Cardiac septum (tissue), 1 donor: Measurements from ENCODE around the gene FUOM. TPM values are rescaled to one million over a fixed set of nuclear protein-coding genes. Genes with fewer than 3 reads are reported as not detected.
A peak's percentile ranks its signal among the peaks of the same experiment; 100 is the strongest.

Experiments
- DNase-seq: peaks from one replicate; pipeline ENCODE4 v3.0.0-alpha.2; 2020; ENCODE audit warnings: low spot score
- intact Hi-C: fragments of 100-400 bp; cut with DNase I; formaldehyde crosslinking; loops from one replicate; pipeline ENCODE4 v1.14.0; 2022
- total RNA-seq: library from RNA; stranded (reverse); fragmentation: NEBNext Ultra II Directional; extraction: Animal tissue kit (Norgen Biotek cat#: 25700); gene quantifications from one replicate; pipeline ENCODE4 v1.2.1, GENCODE V29; 2021
- donor health status: DM: no; HTN: no; CAD: no.

Gene FUOM
- total RNA-seq, 1 donor from 2014 or later = 6.1 TPM

DNA sequence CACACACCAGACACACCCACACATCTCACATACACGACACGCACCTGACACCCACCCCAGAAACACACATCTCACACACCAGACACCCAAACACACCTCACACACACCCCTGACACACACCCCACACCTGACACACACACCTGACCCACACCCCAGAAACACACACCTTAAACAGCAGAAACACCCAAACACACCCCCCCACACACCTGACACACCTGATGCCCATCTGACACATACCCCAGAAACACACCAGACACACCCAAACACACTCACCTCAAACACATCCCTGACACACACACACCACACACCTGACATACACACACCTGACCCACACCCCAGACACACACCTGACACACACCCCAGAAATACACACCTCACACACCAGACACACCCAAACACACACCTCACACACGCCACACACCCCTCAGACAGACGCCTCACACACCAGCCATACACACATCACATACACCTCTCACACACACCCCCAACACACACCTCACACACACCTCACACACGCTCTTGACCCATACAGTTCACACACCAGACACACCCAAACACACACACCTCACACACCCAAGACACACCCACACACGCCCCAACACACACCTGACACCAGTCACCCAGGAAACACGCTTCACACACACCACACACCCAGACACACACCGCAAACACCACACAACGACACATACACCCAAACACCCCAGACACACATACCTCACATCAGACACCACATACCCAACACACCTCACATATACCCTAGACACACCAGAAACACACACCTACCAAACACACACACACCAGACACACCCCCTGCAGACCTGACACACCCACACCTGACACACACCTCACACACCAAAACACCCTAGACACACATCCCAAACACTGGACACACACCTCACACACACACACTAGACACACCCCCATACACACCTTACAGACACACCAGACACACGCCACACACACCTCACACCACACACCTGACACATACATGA is 19.4 kb downstream of the FUOM start:
- no peak for DNase-seq
- intact Hi-C loops = no loop called here

DNA sequence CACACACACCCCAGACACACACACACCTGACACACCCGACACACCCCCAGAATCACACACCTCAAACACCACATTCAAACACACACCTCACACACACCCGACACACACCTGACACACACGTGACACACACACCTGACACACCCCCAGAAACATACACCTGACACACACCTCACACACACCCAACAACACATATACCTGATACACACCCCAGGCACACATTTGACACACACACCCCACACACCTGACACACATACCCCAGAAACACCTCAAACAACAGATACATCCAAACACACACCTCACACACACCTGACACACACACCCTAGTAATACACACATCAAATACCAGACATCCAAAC is 20.5 kb downstream of the FUOM start:
- intact Hi-C loops = no loop called here
- DNase-seq = no peak

DNA sequence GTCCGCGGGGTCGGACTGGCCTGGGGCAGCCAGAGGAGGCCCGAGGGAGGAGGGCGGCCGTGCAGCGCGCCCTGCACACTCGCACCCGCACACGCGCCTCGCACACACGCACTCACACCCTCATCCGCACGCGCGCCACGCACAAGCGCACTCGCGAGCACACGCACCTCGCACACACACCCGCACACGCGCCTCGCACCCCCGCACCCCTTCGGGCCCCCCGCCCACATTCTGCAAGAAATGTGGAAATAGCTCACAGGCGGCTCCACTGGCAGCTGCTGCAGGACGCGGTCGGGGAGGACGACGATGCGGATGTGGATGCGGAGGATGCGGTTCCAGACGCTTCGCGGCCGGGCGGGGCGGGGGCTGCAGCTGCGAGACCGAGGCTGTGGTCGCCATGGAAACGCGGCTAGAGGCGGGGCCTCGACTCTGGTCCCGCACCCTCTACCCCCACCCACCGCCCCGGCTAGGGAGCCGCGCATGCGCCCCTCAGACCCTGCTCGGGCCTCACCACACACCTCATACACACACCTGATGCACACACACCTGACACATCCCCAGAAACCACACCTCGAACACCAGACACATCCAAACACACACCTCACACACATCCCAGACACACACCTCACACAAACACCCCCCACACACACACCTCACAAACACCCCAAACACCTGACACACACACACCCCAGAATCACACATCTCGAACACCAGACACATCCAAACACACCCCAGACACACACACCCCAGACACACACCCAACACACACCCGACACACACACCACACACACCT is 21.0 kb downstream of the FUOM start, which contains the start of gene CALY:
CALY (minus strand) TSS at position 320 of the 793 bp plus-strand sequence. CDS start 7,907 bp downstream, outside the sequence.
- DNase-seq = no peak
- intact Hi-C loops = no loop called here

DNA sequence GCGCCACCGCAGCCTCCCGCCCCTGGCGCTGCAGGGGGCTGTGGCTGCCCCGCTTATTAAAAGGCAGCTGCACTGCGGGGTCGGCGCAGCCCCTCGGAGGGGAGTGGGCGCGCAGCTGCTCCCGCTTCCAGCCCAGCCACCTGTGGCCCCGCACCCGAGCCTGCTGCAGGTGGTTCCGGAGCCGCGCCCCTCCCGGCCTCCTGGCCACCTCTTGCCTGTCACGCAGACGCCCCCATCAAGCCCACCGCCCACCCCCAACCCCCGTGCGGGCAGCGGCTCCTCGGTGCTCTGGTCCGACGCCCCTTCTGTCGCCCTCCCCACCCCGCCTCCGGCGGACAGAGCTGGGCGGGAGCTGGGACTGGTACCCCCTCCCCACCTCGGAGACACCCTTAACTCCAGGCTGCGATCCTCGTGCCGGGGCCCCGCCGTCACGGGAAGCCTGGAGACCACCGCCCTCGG is 21.7 kb downstream of the FUOM start:
- intact Hi-C loops = no loop called here
- no peak for DNase-seq

DNA sequence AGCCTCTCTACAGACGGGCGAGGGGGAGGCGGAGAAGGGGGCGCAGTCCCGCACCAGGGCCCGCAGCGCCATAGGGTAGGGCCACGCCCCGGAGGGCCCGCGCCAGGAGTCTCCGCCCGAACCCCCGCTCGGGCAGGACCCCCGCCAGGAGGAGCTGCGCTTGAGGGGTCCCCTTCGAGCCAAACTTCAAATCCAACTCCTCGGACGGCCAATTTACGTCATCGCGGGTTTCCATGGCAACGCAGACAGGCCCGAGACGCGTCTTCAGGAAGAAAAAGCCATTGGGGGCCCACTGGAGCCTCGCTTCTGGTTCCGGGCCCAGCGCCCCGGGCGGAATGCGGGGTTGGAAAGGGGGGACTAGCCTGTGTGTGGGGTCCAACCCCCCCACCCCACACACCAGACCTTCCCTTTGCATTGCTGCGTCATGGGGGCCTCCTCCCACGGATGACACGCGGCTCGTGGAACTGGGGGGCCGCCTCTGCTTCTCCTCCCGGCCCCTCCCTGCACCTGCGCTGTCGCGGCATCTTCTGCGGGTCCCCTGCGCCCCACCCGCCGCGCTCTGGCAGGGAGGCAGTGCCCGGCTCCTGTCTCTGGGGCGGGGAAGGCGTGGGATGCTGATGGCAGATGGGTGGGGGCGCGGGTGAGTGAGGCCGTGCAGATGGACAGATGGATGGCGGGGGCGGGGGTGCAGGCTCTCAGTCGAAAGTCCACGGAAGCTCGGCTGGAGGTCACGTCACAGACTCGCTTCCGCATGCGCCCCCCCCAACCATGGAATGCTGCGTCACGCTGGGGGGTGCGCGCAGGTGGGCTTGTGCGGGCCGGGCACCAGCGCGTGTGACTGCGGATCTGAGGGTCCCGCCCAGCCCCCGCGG is 22.3 kb downstream of the FUOM start:
- intact Hi-C loops = no loop called here

DNA sequence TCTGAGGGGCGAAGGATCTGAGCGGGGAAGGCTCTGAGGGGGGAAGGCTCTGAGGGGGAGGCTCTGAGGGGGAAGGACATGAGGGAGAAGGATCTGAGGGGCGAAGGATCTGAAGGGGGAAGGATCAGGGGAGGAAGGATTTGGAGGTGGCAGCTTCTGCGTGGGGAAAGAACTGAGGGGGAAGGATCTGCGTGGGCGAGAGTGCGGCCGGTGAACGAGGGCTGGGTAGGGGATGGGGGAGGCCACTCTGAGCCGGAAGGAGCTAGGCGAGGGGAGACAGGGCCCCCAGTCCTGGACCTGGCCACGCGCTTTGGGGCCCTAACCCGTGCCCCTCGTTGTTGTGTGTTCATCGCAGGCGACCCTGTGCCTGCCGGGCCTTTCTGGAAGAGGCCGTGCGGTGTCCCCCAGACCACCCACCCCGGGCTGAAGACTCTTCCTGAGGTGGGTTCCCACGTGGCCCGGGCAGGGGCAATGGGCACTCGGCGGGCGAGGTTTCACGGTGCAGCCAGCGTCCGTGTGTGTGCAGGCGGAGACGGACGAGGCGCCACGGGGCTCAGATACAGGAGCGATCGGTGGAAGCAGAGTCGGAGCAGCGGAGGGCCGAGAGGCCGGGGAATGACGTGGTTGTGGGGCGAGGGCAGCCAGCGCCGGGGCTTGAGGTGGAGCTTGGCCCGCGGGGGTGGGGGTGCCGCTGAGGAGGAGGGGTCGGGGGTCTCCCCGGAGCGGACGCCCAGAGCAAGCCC is 23.1 kb downstream of the FUOM start:
- intact Hi-C loops = no loop called here
- no peak for DNase-seq

More for the DNA sequence above, 22.3 kb downstream of the FUOM start:
- no peak for DNase-seq

DNA sequence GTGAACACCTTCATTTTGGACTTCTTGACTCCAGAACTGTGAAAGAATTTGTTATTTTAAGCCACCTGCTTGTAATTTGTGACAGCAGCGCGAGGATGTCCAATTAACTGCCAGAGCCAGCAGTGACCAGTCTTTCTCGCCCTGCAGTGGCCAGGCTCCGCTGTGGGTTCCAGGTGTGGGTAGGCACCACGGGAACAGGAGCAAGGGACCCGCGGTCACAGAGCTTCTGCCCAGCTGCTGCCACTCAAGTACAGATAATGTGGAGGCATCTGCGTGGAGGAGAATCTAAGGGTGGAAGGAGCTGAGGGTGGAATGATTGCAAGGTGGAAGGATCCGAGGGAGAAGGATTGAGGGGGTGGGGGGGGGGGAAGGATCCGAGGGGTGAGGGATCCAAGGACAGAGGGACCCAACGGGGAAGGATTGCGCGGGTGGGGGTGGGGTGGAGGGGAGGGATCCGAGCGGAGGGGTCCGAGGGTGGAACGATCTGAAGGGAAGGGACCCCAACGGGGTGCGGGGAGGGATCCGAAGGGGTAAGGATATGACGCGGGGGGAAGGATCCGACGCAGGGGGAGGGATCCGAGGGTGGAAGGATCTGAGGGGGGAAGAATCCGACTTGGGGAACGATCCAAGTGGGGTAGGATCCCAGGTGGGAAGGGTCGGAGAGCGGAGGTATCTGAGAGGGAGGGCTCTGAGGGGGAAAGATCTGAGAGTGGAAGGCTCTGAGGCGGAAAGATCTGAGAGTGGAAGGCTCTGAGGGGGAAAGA is 24.7 kb downstream of the FUOM start:
- intact Hi-C loops = no loop called here
- DNase-seq = no peak

DNA sequence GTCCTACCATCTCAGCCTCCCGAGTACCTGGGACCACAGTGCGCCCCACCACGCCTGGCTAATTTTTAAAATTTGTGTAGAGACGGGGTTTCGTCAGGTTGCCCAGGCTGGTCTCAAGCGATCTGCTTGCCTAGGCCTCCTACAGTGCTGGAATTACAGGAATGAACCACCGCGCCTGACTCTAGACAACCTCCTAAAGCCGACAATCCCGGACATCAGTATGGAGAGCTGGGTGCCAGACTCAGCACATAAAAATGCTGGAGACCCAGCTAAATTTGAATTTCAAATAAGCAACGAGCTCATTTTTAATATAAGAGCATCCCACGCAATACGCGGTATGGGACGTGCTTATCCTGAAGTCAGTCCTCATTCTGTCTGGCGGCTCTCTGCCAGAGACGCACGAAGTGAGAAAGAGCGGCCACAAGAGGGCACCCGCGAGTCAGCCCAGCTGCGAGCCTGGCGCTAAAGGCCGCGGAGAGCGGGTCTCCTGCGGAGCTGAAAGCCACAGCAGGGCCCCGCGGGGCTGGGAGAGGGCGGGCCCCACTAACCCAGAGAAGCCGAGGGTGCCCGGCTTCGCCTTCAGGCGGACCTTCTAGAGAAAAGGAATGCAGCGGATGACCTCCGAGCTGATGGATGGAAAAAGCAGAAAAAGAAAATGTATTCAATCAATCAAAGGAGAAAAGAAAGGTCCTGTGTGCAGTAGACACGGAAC is 28.2 kb downstream of the FUOM start:
- peak; percentile 90 for DNase-seq
- intact Hi-C loops = no loop called here

DNA sequence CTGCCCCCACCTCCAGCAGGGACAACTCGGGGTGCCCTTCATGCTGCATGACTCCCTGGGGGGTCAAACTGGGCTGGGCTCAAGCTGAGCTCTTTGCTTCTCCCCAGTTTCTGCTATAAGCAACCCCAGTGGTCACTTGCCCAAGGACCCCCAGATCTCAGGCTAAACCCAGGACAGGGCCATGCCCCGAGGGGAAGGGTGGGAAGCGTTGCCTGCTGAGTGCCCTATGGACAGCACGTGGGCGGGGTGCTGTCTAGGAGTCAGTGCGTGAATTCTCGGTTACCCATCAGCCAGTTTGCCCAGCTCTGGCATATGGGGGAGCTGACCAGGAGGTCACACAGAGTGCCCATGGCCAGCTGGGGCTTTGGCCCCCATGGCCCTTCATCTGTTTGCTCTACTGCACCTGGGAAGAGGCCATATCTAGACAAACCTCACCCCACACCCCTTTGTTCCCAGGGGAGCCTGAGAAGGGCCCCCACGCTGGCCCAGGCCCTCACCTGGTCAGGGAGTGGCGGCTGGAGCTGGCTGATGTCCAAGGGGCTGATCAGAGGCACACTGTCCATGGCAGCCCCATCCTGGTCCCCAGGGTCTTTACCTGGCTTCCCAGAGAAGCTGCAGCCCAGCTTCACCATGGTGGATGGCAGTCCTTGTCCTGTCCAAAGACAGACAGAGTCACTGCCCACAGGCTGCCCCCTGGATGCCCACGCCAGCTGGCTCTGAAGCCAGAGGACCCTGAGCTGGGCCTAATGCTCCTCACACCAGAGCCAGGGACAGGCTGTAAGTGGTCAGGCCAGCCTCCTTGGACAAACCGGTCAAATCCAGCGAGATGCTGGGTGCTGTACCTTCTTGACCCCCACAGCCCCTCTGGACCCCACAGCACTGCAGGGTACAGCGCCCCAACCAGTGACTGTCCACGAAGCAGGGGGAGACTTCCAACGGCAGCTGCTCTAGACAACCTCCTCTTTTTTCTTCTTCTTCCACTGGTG is 29.2 kb downstream of the FUOM start:
- no peak for DNase-seq
- intact Hi-C loops = no loop called here

DNA sequence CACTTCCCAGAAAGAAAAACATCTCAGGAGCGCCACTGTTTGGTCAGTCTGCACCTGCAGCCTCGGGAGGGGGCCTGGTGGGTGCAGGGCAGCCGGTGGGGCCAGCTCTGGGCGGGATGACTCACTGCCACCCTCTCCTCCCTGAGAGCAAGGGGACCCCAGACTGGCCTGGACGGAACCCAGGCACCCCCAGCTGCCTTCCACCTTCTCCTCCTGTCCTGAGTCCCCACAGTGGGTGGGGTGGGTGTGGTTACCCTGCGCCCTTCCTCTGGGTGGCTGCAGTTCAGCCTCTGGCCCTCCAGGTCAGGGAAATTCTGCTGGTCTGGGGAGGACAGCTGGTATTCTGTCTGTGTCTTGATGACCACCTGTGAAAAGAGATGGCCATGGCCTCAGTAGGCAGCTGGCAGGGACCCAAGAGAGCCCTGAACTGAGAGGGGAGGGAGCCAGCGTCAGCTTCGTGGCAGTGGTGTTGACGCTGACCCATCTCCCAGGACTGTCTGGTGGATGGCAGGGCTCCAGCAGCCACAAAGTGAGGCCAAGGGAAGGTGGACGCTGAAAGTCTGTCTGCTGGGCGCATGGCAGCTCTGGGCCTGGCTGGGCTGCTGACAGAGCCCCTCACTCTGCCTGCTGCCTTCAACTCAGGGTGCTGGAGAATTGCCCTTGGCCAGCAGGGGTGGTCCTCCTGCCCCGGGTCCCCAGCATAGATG is 30.0 kb downstream of the FUOM start:
- intact Hi-C loops = no loop called here
- no peak for DNase-seq

DNA sequence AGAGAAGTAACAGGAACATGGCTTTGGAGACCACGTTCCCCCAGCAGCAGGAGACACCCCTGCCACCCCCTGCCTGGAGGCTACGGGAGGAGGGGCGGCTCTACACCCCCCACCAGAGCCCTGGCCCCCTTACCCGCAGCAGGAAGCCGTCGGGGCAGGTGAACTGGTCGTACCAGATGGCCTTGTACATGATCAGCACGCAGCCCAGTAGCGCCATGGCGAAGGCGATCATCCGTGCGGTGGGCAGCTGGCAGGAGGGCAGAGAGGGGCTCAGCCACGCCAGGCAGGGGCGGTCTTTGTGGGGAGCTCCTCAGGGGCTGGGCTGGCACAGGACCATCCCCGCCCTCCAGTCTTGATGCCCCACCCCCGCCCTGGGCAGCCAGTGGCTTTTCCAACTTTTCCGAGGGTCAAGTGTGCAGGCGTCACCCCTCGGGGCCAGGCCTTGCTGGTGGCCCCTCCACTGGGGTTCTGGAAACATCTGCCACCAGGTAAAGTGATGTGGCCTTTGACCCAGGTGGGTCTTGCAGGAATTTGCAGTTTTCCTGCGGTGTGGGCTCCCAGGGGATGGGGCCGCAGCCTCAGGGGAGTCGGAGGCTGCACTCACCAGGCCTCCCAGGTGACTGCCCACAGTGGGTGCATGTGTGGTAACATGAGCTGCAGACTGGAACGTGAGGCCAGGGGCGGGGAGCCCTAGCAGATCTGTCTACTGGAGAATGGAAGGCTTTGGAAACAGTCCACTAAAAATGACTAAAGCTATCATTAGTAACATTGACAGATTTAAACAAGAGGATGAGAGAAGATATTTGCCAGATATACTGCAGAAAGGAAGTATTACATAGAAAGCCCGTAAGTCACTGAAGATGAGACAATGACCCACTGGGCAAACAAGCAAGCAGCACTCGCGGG is 30.8 kb downstream of the FUOM start:
- no peak for DNase-seq
- intact Hi-C loops = no loop called here

DNA sequence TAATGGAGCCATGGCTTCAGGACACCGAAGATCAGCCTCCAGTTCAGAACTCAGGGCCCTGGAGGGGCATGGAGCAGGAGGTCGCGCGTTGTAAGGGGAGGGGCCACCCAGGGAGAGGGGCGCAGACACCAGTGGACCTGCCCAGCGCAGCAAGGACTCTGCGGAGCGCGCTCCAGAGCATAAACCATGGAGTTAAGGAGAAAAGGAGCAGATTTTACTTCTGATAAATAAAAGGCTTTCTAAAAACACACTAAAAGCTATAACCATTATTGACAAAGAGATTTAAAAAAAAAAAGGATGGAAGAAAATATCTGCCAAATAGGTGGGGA is 31.6 kb downstream of the FUOM start:
- no peak for DNase-seq
- intact Hi-C loops = no loop called here

DNA sequence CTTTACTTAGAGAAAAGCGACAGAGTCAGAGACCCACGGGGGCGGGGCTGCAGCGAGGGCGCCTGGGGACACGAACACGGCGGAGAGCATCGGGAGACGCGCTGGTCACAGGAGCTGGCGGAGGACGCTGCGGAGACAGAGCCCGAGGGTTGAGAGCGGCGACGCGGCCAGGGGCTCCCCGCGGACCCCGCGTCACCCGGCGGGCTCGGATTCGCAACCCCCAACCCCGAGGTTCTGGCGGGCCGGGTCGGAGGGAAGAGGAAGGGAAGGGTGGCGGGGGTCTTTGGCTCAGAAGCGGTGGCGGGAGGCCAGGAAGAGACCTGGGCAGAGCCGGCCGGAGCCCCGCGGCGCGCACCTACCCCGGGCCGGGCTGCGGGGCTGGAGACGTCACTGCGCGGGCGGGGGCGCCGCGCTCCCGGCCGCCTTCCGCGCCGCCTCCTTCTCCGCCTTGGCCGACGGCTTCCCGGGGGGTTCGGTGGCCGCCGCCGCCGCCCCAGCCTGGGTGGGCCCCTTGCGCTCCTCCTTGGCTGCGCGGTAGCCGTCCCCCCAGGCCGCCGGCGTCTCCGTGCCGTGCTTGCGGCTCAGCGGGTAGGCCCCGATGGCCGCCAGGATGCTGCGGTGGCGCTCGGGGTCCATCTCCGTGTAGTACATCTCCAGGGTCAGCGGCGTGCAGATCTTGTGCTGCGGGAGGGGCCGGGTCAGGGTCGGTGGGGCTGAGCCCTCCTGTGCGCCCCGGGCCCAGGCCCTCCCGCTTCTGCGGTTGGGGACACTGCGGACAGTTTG is 32.2 kb downstream of the FUOM start:
- intact Hi-C loops = no loop called here
- DNase-seq = no peak

DNA sequence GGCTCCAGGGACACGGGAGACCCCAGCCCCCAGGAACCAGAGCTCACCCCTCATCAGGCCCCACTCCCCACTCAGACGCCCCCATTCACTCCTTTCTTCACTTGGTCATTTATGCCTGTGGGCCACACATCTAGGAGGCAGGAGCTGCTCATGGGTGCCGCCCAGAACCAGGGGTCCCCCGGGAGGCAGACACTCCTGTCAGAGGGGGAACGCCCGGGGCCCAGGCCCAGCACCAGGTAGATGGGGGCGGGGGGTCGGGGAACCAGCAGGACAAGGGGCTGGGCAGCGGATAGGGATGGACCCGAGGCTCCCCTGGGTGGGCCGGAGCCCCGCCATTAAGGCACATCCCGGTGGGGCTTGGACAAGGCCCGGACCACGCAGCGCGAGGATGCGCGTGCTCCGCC is 33.0 kb downstream of the FUOM start:
- DNase-seq = no peak
- intact Hi-C loops = no loop called here
